Body of pancreas (tissue), 4 donors: ENCODE data around the gene SLC2A4RG.

Experiments used
- CTCF ChIP-seq, 7 experiments: fragments of 450-650 bp in 4 of 7; fragments of 200-600 bp in 3 of 7; sonication (generic) in 3 of 7; IDR thresholded peaks; one replicate each; pipeline ENCODE4 v1.5.1; 2016 to 2019; ENCODE audit warnings: antibody characterized with exemption in 7 of 7
- POLR2A ChIP-seq, 3 donors: fragments of 450-650 bp; IDR thresholded peaks; one replicate each; pipeline ENCODE4 v1.6.1; 2016; ENCODE audit warnings: antibody characterized with exemption in 3 of 3, mild to moderate bottlenecking in 2 of 3

- no peak for TF ChIP-seq POLR2A (IDR thresholded peaks at IDR 0.05)
- TF ChIP-seq CTCF (IDR thresholded peaks at IDR 0.05), result no peak
Measured at GRCh38 chr20:63772781-63773518, 33.4 kb downstream of the SLC2A4RG start.
